C4-2B (cell line): ENCODE results near the gene OR10J1.
A peak's percentile ranks its signal among the peaks of the same experiment; 100 is the strongest.

Experiments
- H3K27ac ChIP-seq: fragments of 450-650 bp; 2 replicates; pipeline ENCODE4 v1.5.1; 2017
- ZFX ChIP-seq: fragments of 450-650 bp; IDR thresholded peaks from 2 replicates; pipeline ENCODE4 v1.6.1; 2017
- TF ChIP-seq, protein P1 (sequence below): fragments of 450-650 bp; conservative IDR thresholded peaks from 2 replicates; pipeline ENCODE4 v1.5.1; 2017; ENCODE audit warnings: mild to moderate bottlenecking

OR10J1 gene

GRCh38 chr1:159439422-159439821 lies at the start of gene OR10J1:
OR10J1 (plus strand) TSS chr1:159439722; CDS start chr1:159439792, 70 bp downstream.
- no peak for TF ChIP-seq ZFX
- no peak within 1 kb of the TSS for H3K27ac ChIP-seq

DNA sequence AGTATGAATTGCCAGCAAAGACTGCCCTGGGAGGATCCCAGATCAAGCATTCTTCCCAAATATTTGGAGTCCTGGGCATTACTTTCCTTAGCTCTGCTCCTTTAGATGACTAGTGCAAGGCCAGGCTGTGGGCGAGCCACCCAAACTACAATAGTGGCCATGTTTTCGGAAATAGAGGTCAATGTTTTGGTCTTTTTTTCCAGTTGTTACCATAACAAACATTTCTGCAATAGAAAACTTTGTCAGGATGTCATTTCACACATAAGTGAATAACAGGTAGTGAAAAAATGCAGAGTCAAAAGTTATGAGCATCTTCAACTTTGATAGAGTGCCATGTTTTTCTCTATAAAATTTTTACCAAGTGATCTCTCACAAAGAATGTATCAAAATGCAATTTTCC lies 32.7 kb upstream of the OR10J1 start:
- no peak for TF ChIP-seq ZFX
- TF ChIP-seq, protein P1, sequence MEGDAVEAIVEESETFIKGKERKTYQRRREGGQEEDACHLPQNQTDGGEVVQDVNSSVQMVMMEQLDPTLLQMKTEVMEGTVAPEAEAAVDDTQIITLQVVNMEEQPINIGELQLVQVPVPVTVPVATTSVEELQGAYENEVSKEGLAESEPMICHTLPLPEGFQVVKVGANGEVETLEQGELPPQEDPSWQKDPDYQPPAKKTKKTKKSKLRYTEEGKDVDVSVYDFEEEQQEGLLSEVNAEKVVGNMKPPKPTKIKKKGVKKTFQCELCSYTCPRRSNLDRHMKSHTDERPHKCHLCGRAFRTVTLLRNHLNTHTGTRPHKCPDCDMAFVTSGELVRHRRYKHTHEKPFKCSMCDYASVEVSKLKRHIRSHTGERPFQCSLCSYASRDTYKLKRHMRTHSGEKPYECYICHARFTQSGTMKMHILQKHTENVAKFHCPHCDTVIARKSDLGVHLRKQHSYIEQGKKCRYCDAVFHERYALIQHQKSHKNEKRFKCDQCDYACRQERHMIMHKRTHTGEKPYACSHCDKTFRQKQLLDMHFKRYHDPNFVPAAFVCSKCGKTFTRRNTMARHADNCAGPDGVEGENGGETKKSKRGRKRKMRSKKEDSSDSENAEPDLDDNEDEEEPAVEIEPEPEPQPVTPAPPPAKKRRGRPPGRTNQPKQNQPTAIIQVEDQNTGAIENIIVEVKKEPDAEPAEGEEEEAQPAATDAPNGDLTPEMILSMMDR: no peak
- H3K27ac ChIP-seq: no peak overlapping the region

DNA sequence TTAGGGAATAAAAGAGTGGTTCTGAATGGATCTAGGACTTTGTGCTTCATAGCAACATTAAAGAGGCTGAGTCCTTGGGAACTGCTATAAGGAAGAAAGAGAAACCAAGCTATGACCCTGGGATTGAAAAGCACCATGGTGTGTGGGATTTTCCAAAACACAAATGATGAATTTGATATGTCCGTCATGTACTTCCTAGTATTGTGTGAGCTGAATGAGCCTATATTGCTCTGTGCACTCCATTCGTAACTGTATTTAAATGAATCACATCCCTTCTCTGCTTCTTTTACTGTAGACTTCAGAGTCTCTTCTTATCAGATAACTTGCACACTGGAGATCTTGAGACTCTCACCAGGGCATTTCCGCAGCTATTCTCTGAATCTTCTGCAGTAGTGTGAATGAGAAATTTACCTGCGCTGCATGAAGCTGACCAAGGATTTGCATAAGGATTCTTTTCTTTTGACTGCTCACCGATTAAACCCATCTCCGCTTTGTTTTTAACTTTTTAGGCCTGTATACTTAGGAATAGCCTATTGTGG lies 30.6 kb upstream of the OR10J1 start:
- TF ChIP-seq, protein P1: no peak
- TF ChIP-seq ZFX: no peak
- H3K27ac ChIP-seq: no peak overlapping the region

- TF ChIP-seq ZFX: no peak
- TF ChIP-seq, protein P1: peak; percentile 65
- no peak overlapping the region for H3K27ac ChIP-seq
Measured at GRCh38 chr1:159421821-159422220, 17.7 kb upstream of the OR10J1 start.

- TF ChIP-seq ZFX: no peak
- TF ChIP-seq, protein P1: no peak
- no peak overlapping the region for H3K27ac ChIP-seq
Measured at GRCh38 chr1:159428536-159428935, 11.0 kb upstream of the OR10J1 start.

DNA sequence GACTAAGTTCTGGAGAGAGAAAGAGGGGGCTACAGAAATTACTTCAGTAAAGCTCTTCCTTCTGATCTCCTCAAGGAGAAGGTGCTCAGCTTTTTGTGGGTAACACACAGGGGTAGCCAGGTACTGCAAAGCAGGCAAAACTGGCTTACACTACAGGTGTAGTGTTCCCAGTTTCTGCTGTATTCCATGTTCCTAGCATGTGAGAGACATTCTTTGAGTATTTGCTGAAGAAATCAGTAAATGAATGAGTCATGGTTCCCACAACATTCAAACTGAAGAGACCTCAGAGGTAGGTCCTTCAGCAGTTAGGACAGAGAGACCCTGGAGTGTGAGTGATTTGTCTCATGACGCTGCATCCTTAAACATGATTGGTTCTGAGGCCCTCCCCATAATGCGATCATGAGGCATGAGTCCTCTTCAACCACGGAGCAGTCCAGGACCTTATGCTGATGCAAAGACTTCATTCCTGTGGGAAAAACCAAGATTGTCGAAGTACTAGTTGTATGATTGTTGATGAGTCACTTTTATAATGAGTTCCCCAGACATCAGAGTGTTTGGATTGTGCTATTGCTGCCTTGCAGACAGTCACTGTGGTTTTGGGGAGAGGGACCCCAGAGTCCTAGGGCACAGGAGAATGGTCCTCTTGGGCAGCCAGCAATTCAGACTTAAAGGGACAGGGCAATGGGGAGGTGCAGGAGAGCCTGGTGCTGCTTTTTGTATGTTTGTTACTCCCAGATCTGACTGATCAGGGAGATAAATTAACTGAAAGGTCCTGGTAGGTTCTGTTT lies 10.3 kb upstream of the OR10J1 start:
- no peak for TF ChIP-seq ZFX
- TF ChIP-seq, protein P1: no peak
- no peak overlapping the region for H3K27ac ChIP-seq

DNA sequence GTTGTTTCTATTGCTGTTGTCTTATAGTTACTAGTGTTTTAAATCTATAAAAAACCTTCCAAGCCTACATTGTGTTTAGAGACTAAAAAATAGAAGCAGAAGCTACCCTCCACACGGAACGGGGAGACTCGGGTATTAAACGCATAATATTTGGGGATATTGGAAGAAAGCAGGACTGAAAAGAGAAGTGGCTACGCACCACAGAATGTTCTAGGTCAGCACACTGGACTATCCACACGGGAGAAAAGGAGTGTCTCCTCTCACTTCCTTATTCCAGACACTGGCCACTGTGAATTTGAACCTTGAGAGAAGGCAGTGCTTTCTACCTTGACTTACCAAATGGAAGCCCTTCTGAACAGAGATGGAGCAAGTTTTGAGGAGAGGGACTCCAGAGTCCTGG lies 8.5 kb upstream of the OR10J1 start:
- TF ChIP-seq, protein P1: no peak
- no peak for TF ChIP-seq ZFX
- no peak overlapping the region for H3K27ac ChIP-seq
